ENCODE measurements around the gene CARD19. TPM values are rescaled to one million over a fixed set of nuclear protein-coding genes. Genes with fewer than 3 reads are reported as not detected.

Gene CARD19
- total and polyA plus RNA-seq, 9 of the 15 experiments (the other 6 are each of a cell fraction or from before 2014, with no cell fraction given): 0.90 to 34.9 (median 14.6) TPM

DNA sequence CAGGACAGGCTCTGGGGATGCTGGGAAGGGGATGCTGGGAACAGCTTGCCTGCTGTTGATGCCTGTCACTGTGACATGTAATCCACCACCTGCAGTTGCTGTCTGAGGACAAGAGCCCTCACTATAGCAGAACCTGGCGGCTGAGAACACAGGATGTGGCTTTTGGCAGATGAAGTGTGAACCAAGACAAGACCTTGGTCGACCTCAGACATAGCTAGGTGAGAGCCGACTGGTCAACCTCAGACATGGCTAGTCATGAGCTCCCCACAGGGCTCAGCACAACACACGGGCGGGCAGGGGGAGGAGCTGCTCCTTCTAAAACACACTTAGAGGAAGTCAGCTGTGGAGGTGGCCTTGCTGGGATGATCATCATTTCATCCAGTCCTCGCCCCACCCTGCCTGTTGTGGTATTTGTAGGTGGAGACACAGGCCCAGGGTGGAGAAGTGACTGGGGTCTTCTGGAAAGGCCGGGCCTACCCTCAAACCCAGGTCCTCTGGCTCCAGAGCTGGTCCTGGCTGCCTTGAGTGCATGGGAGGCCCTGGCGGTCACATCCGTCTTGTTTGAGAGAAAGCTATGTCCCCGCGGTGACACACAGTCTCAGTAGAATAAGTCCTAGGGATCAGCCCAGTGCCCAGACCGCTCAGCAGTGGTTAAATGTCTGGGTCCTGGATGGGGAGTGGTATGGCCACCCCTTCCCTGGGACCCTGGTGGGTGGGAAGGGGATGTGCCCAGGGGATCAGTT lies 31.5 kb upstream of the CARD19 start (continued):
- TF ChIP-seq, protein P1, sequence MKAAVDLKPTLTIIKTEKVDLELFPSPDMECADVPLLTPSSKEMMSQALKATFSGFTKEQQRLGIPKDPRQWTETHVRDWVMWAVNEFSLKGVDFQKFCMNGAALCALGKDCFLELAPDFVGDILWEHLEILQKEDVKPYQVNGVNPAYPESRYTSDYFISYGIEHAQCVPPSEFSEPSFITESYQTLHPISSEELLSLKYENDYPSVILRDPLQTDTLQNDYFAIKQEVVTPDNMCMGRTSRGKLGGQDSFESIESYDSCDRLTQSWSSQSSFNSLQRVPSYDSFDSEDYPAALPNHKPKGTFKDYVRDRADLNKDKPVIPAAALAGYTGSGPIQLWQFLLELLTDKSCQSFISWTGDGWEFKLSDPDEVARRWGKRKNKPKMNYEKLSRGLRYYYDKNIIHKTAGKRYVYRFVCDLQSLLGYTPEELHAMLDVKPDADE (conservative IDR thresholded peaks at IDR 0.05; ENCODE audit: control insufficient read depth, low read depth, low read length): 0 out of 2 replicates have a peak, but pooled peaks have one; percentile 45
- peak; percentile 51; the same call in 1 of the 2 replicates for TF ChIP-seq LCOR (CRISPR knock-in tag; IDR thresholded peaks at IDR 0.05)
- TF ChIP-seq, protein P2, sequence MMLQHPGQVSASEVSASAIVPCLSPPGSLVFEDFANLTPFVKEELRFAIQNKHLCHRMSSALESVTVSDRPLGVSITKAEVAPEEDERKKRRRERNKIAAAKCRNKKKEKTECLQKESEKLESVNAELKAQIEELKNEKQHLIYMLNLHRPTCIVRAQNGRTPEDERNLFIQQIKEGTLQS (IDR thresholded peaks at IDR 0.05): peak; percentile 14; the same call in 1 of the 2 replicates
- TF ChIP-seq, protein P2 (CRISPR knock-in tag; conservative IDR thresholded peaks at IDR 0.05): no peak
- TF ChIP-seq RNF2 (IDR thresholded peaks at IDR 0.05): peak; percentile 83; the same call in 1 of the 2 replicates
- no peak for TF ChIP-seq MCM3 (IDR thresholded peaks at IDR 0.05)
- TF ChIP-seq CREB1 (IDR thresholded peaks at IDR 0.05): no peak; the same call in 1 of the 2 replicates
- TF ChIP-seq CREB1 (CRISPR knock-in tag; IDR thresholded peaks at IDR 0.05): 0 out of 2 replicates have a peak, but pooled peaks have one; percentile 46
- TF ChIP-seq, protein P3, sequence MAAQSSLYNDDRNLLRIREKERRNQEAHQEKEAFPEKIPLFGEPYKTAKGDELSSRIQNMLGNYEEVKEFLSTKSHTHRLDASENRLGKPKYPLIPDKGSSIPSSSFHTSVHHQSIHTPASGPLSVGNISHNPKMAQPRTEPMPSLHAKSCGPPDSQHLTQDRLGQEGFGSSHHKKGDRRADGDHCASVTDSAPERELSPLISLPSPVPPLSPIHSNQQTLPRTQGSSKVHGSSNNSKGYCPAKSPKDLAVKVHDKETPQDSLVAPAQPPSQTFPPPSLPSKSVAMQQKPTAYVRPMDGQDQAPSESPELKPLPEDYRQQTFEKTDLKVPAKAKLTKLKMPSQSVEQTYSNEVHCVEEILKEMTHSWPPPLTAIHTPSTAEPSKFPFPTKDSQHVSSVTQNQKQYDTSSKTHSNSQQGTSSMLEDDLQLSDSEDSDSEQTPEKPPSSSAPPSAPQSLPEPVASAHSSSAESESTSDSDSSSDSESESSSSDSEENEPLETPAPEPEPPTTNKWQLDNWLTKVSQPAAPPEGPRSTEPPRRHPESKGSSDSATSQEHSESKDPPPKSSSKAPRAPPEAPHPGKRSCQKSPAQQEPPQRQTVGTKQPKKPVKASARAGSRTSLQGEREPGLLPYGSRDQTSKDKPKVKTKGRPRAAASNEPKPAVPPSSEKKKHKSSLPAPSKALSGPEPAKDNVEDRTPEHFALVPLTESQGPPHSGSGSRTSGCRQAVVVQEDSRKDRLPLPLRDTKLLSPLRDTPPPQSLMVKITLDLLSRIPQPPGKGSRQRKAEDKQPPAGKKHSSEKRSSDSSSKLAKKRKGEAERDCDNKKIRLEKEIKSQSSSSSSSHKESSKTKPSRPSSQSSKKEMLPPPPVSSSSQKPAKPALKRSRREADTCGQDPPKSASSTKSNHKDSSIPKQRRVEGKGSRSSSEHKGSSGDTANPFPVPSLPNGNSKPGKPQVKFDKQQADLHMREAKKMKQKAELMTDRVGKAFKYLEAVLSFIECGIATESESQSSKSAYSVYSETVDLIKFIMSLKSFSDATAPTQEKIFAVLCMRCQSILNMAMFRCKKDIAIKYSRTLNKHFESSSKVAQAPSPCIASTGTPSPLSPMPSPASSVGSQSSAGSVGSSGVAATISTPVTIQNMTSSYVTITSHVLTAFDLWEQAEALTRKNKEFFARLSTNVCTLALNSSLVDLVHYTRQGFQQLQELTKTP (IDR thresholded peaks at IDR 0.05; ENCODE audit: low read depth in 1 of 2, partially characterized antibody in 2 of 2): peak in 1 of 2 experiments; percentile 55
- peak; percentile 69 for TF ChIP-seq DMBX1 (CRISPR knock-in tag; IDR thresholded peaks at IDR 0.05; ENCODE audit: borderline replicate concordance)
- TF ChIP-seq MAZ (CRISPR knock-in tag; conservative IDR thresholded peaks at IDR 0.05 in 1 of 2, IDR thresholded peaks at IDR 0.05 in 1 of 2): peak; percentile 63 to 70
- TF ChIP-seq, protein P4, sequence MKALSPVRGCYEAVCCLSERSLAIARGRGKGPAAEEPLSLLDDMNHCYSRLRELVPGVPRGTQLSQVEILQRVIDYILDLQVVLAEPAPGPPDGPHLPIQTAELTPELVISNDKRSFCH (CRISPR knock-in tag; IDR thresholded peaks at IDR 0.05): no peak
- TF ChIP-seq, protein P4 (tag; IDR thresholded peaks at IDR 0.05): 0 out of 2 replicates have a peak, but pooled peaks have one; percentile 35
- peak; percentile 74; the same call in 1 of the 2 replicates for TF ChIP-seq LEF1 (IDR thresholded peaks at IDR 0.05)
- TF ChIP-seq, protein P5, sequence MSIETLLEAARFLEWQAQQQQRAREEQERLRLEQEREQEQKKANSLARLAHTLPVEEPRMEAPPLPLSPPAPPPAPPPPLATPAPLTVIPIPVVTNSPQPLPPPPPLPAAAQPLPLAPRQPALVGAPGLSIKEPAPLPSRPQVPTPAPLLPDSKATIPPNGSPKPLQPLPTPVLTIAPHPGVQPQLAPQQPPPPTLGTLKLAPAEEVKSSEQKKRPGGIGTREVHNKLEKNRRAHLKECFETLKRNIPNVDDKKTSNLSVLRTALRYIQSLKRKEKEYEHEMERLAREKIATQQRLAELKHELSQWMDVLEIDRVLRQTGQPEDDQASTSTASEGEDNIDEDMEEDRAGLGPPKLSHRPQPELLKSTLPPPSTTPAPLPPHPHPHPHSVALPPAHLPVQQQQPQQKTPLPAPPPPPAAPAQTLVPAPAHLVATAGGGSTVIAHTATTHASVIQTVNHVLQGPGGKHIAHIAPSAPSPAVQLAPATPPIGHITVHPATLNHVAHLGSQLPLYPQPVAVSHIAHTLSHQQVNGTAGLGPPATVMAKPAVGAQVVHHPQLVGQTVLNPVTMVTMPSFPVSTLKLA (conservative IDR thresholded peaks at IDR 0.05): no peak; a peak in 1 of 4 replicates
- TF ChIP-seq NRF1 (conservative IDR thresholded peaks at IDR 0.05 in 1 of 2, IDR thresholded peaks at IDR 0.05 in 1 of 2): peak in 1 of 2 experiments; percentile 35; a peak in 2 of 4 replicates
- TF ChIP-seq, protein P6, sequence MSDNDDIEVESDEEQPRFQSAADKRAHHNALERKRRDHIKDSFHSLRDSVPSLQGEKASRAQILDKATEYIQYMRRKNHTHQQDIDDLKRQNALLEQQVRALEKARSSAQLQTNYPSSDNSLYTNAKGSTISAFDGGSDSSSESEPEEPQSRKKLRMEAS (CRISPR knock-in tag; IDR thresholded peaks at IDR 0.05): peak; percentile 70

Data from K562 (cell line).